OCI-LY3 (cell line): ENCODE data around the gene NEIL1.

ENCODE experiments used
- H2AFZ ChIP-seq: fragments of 200-600, 300-600 bp; shearing (Covaris generic); 2 replicates; pipeline ENCODE4 v1.6.0; 2014; ENCODE audit warnings: antibody characterized with exemption, low read depth, low read length
- H3K27ac ChIP-seq: fragments of 200-600, 300-600 bp; sonication (generic); 2 replicates; pipeline ENCODE4 v1.5.1; 2014; ENCODE audit warnings: mild to moderate bottlenecking, low read length, moderate library complexity, mixed read lengths
- H3K27me3 ChIP-seq: fragments of 200-600, 300-600 bp; sonication (generic); 2 replicates; pipeline ENCODE4 v1.6.1; 2014; ENCODE audit warnings: low read depth, low read length, mixed read lengths
- H3K36me3 ChIP-seq: fragments of 200-600, 300-600 bp; sonication (generic); replicated peaks from 2 replicates; pipeline ENCODE3; 2014; ENCODE audit warnings: low read depth, low read length, mixed read lengths
- H3K4me1 ChIP-seq: fragments of 300-600, 200-600 bp; sonication (generic); 2 replicates; pipeline ENCODE4 v1.6.1; 2014; ENCODE audit warnings: low read length, mixed read lengths
- H3K4me2 ChIP-seq: fragments of 200-600, 300-600 bp; sonication (generic); 2 replicates; pipeline ENCODE4 v1.6.1; 2014; ENCODE audit warnings: low read length, mixed read lengths
- H3K4me3 ChIP-seq: fragments of 300-600, 200-600 bp; sonication (generic); 2 replicates; pipeline ENCODE4 v1.5.1; 2014; ENCODE audit warnings: antibody characterized with exemption, mild to moderate bottlenecking, low read length, moderate library complexity
- H3K79me2 ChIP-seq: fragments of 300-600, 200-600 bp; shearing (Covaris generic); 2 replicates; pipeline ENCODE4 v1.6.1; 2014; ENCODE audit warnings: mild to moderate bottlenecking, low read length, mixed read lengths
- H3K9ac ChIP-seq: fragments of 300-600, 200-600 bp; shearing (Covaris generic); 2 replicates; pipeline ENCODE4 v1.6.0; 2014; ENCODE audit warnings: mild to moderate bottlenecking, low read length, moderate library complexity
- H3K9me3 ChIP-seq: fragments of 200-600, 300-600 bp; shearing (Covaris generic); 2 replicates; pipeline ENCODE4 v1.6.1; 2014; ENCODE audit warnings: low read length, mixed read lengths; ENCODE audit not compliant: insufficient read depth
- H4K20me1 ChIP-seq: fragments of 200-600, 300-600 bp; sonication (generic); 2 replicates; pipeline ENCODE4 v1.6.1; 2016; ENCODE audit warnings: low read length, mixed read lengths; ENCODE audit not compliant: insufficient read depth
- EZH2phosphoT487 ChIP-seq: fragments of 200-600 bp; shearing (Covaris generic); IDR thresholded peaks from 2 replicates; pipeline ENCODE4 v1.6.1; 2018; ENCODE audit warnings: antibody characterized with exemption, mixed run types, low read depth
- TF ChIP-seq, protein P1 (sequence below): fragments of 200-600, 300-600 bp; sonication (generic); IDR thresholded peaks from 2 replicates; pipeline ENCODE4 v1.5.1; 2014; ENCODE audit warnings: antibody characterized with exemption, low read length, low read depth

NEIL1 gene

DNA sequence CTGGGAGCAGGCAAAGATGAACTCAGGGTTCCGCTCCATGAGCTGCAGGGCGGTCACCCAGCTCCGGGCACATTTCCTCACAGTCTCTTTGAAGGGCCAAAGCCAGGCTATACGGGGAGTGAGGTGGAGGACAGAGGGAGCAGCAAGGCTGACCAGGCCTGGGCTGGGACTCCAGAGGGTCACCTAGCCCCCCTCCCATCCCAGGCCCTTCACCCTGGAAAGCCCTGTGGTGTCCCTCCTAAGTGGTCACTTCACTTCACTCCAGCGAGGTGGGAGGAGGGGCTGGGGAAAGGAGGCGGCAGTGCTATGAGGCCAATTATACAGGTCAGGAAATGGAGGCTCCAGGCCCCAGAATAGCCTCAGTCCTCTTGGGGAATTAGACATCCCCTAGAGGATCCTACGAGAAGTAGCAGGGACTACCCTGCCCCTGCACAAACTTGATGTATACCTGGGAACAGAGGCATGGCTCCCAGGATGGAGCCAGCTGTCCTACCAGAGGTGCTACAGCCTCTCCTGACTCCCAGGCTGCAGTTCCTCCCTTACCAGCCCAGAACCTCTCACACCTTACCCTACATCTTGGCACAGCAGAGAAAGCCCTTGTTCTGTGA lies 15.9 kb downstream of the NEIL1 start:
- Histone ChIP-seq H3K4me2 (no peak overlapping the region), H3K4me3 (no peak overlapping the region), H3K4me1 (peaks cover 6% of the 10 kb centered on the region), H3K36me3 (peaks cover 17% of the 10 kb centered on the region), H3K9me3 (no peaks in the 10 kb centered on the region), H4K20me1 (no peaks in the 10 kb centered on the region), H3K27ac (no peak overlapping the region), H3K79me2 (peaks cover 4% of the 10 kb centered on the region; the same call in 1 of the 2 replicates), H3K9ac (no peak overlapping the region), H3K27me3 (no peaks in the 10 kb centered on the region), H2AFZ (no peak overlapping the region)
- TF ChIP-seq, protein P1, sequence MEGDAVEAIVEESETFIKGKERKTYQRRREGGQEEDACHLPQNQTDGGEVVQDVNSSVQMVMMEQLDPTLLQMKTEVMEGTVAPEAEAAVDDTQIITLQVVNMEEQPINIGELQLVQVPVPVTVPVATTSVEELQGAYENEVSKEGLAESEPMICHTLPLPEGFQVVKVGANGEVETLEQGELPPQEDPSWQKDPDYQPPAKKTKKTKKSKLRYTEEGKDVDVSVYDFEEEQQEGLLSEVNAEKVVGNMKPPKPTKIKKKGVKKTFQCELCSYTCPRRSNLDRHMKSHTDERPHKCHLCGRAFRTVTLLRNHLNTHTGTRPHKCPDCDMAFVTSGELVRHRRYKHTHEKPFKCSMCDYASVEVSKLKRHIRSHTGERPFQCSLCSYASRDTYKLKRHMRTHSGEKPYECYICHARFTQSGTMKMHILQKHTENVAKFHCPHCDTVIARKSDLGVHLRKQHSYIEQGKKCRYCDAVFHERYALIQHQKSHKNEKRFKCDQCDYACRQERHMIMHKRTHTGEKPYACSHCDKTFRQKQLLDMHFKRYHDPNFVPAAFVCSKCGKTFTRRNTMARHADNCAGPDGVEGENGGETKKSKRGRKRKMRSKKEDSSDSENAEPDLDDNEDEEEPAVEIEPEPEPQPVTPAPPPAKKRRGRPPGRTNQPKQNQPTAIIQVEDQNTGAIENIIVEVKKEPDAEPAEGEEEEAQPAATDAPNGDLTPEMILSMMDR: no peak
- TF ChIP-seq EZH2phosphoT487: no peak

DNA sequence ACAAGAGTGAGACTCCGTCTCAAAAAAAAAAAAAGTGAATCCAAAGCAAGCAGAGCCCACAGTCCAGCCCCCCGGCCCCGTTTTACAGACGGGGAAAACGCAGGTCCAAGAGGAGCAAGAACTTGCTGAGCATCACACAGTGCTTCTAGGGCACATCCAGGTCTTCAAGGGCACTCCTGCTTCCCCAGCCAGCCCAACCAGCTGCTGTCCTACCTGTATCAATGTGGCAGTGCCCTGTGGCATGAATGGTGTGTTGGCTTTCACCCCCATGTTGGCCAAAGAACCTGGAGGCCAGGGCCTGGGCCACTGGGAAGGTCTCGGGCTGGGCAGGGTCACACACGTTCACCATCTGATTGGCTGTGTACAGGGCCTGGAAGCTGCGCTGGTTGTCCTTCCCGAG lies 16.9 kb downstream of the NEIL1 start:
- Histone ChIP-seq H3K36me3 (peaks cover 17% of the 10 kb centered on the region), H3K4me3 (no peak overlapping the region), H3K79me2 (peaks cover 5% of the 10 kb centered on the region; the same call in 1 of the 2 replicates), H3K9me3 (no peaks in the 10 kb centered on the region), H3K4me2 (no peak overlapping the region), H4K20me1 (no peaks in the 10 kb centered on the region), H3K9ac (no peak overlapping the region), H3K4me1 (peaks cover 6% of the 10 kb centered on the region), H2AFZ (no peak overlapping the region), H3K27ac (no peak overlapping the region), H3K27me3 (no peaks in the 10 kb centered on the region)
- TF ChIP-seq EZH2phosphoT487: no peak
- TF ChIP-seq, protein P1: no peak

DNA sequence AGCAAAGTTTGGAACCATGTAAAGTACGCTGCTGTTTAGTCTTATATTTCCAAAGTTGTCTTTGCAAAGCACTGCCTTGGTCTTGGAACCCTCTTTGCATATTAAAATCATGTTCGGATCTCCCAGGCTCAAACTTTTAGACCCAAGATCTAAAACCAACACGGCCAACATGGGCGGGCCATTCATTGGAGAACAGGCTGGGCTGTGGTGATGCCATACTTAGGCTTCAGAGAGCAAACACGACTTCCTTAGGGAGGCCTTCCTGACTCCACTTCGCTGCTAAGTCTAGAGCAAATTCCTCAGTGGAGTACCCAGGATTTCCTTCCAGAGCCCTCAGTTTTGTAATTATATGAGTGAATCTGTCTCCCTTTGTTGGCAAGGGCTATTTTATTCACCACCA lies 18.0 kb downstream of the NEIL1 start:
- Histone ChIP-seq H3K9ac (no peak overlapping the region), H3K27ac (no peak overlapping the region), H2AFZ (no peak overlapping the region), H3K4me1 (peaks cover 16% of the 10 kb centered on the region), H3K4me3 (no peak overlapping the region), H3K79me2 (peaks cover 16% of the 10 kb centered on the region), H3K36me3 (peaks cover 17% of the 10 kb centered on the region), H3K9me3 (no peaks in the 10 kb centered on the region), H4K20me1 (no peaks in the 10 kb centered on the region), H3K27me3 (no peaks in the 10 kb centered on the region), H3K4me2 (no peak overlapping the region)
- TF ChIP-seq, protein P1: no peak
- no peak for TF ChIP-seq EZH2phosphoT487

DNA sequence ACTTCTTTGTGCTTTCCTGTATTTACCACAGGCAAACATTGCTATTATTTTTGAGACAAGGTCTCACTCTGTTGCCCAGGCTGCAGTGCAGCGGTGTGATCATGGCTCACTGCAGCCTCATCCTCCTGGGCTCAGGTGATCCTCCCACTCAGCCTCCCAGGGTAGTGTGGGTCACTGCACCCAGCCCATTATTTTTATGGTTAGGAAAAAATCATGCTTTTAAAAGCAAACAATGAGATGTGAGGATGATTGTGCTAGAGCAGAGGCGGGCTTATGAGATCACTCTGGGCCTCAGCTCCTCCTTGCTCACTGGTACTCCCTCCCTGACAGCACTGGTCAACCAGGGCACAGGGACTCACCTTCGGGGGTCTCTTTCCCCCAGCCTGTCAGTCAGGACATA lies 19.3 kb downstream of the NEIL1 start:
- no peaks in the 10 kb centered on the region for H3K9me3 ChIP-seq
- no peak for TF ChIP-seq EZH2phosphoT487
- TF ChIP-seq, protein P1: no peak
- H3K4me2 ChIP-seq: no peak overlapping the region
- no peak overlapping the region for H3K9ac ChIP-seq
- H3K79me2 ChIP-seq: peaks cover 22% of the 10 kb centered on the region
- no peak overlapping the region for H2AFZ ChIP-seq
- no peaks in the 10 kb centered on the region for H3K27me3 ChIP-seq
- H3K36me3 ChIP-seq: peaks cover 23% of the 10 kb centered on the region
- no peak overlapping the region for H3K4me3 ChIP-seq
- H3K27ac ChIP-seq: no peak overlapping the region
- peaks cover 16% of the 10 kb centered on the region for H3K4me1 ChIP-seq
- H4K20me1 ChIP-seq: no peaks in the 10 kb centered on the region
